Thymus (tissue), 11 donors: ENCODE results near the gene SEPTIN1. TPM values are rescaled to one million over a fixed set of nuclear protein-coding genes. Genes with fewer than 3 reads are reported as not detected.

ENCODE experiments used
- DNase-seq, 9 donors: peaks; one replicate each; pipeline ENCODE4 v3.0.0-alpha.2; 2013; ENCODE audit warnings: low spot score in 9 of 9, low read depth in 6 of 9, missing footprints in 1 of 9
- H3K27ac ChIP-seq, 2 donors: one replicate each; pipeline ENCODE4 v1.5.1; 2013; ENCODE audit warnings: control low read depth in 1 of 2, low read depth in 1 of 2, low read length in 1 of 2, mild to moderate bottlenecking in 1 of 2, moderate library complexity in 1 of 2
- H3K27me3 ChIP-seq, 2 donors: one replicate each; pipeline ENCODE4 v1.5.1; 2013; ENCODE audit warnings: low read length in 1 of 2; ENCODE audit not compliant: control insufficient read depth in 2 of 2, insufficient read depth in 1 of 2
- H3K36me3 ChIP-seq, 2 donors: one replicate each; pipeline ENCODE4 v1.5.1; 2013; ENCODE audit warnings: low read length in 1 of 2, mild to moderate bottlenecking in 1 of 2, moderate library complexity in 1 of 2; ENCODE audit not compliant: control insufficient read depth in 2 of 2, insufficient read depth in 2 of 2
- H3K4me1 ChIP-seq, 2 donors: one replicate each; pipeline ENCODE4 v1.5.1; 2013; ENCODE audit warnings: low read length in 2 of 2; ENCODE audit not compliant: control insufficient read depth in 2 of 2, insufficient read depth in 2 of 2
- H3K4me3 ChIP-seq, 2 donors: one replicate each; pipeline ENCODE4 v1.5.1; 2013; ENCODE audit warnings: low read length in 2 of 2, control low read depth in 1 of 2, mild to moderate bottlenecking in 1 of 2
- H3K9me3 ChIP-seq, 2 donors: one replicate each; pipeline ENCODE4 v1.5.1; 2013; ENCODE audit warnings: low read length in 1 of 2, mild to moderate bottlenecking in 1 of 2; ENCODE audit not compliant: control insufficient read depth in 2 of 2, insufficient read depth in 1 of 2
- WGBS: extraction: QIAGEN DNeasy Blood & Tissue Kit; methylation state at CpG from one replicate; pipeline ENCODE4 v1.1.7; 2013; 5-methylcytosine and 5-hydroxymethylcytosine counted together
- polyA plus RNA-seq: library from polyadenylated mRNA; stranded (reverse); fragments of 200-250 nt; gene quantifications from one replicate; pipeline ENCODE4 v1.2.3, GENCODE V29; 2013
- total RNA-seq: library from RNA; stranded (reverse); fragments of 120-200 nt; gene quantifications from one replicate; pipeline ENCODE4 v1.2.4, GENCODE V29; 2013
- donor health status: healthy.

The SEPTIN1 gene
- total and polyA plus RNA-seq, 2 donors: 173 to 337 TPM

GRCh38 chr16:30417529-30418349 is 35.4 kb upstream of the SEPTIN1 start:
- WGBS: under 1% methylated on average over 140 of the region's 140 CpGs
- Histone ChIP-seq H3K4me3 (peak overlapping the region; percentile 53 to 63), H3K4me1 (peaks cover 6 to 11% of the 10 kb centered on the region in 2 donors), H3K36me3 (peaks cover 16 to 23% of the 10 kb centered on the region in 2 donors), H3K27ac (peak overlapping the region; percentile 72 to 87), H3K9me3 (no peaks in the 10 kb centered on the region), H3K27me3 (no peaks in the 10 kb centered on the region)
- peak; percentile 81 to 96 (median 89) for DNase-seq

DNA sequence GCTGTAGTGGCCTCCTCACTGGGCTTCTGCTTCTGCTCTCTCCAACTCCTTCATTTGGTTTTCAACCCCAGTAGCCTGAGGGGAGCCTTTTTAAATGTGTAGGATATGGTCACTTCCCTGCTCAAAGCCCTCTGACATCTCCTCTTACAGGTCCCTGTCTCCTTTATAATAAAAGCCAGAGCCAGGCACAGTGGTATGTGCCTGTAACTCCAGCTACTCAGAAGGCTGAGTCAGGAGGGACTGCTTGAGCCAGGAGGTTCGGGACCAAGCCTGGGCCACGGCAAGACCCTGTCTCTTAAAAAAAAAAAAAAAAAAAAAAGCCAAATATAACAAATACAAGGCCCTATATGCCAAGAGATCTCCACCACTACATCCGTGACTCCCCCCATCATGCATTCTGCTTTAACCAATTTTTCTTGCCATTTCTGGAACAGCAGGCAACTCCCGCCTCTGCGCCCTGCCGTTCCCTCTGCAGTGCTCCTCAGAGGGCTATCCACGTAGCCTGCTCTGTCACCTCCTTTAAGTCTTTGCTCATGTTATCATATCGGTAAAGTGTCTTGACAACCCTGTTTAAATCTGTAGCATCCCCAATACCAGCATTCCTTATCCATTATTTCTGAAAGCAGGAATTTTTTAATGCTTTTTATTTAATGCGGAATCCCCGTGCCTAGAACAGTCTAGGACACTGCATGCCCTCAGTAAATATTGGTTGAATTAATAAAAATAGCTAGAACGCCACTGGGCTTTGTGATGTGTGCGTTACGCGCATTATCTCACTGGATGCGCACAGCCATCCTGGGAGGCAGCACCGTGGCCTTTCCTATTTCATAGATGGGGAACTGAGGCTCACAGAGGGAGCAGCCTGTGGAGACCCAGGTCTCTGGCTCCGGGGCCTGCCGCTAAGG is 34.5 kb upstream of the SEPTIN1 start:
- Histone ChIP-seq H3K4me3 (peak overlapping the region; percentile 53 to 63), H3K9me3 (no peaks in the 10 kb centered on the region), H3K36me3 (peaks cover 12 to 20% of the 10 kb centered on the region in 2 donors), H3K4me1 (peaks cover 6 to 11% of the 10 kb centered on the region in 2 donors), H3K27ac (peak overlapping the region in 1 of 2 donors; percentile 87), H3K27me3 (no peaks in the 10 kb centered on the region)
- no peak for DNase-seq
- 79% methylated on average over 18 of the region's 18 CpGs for WGBS

DNA sequence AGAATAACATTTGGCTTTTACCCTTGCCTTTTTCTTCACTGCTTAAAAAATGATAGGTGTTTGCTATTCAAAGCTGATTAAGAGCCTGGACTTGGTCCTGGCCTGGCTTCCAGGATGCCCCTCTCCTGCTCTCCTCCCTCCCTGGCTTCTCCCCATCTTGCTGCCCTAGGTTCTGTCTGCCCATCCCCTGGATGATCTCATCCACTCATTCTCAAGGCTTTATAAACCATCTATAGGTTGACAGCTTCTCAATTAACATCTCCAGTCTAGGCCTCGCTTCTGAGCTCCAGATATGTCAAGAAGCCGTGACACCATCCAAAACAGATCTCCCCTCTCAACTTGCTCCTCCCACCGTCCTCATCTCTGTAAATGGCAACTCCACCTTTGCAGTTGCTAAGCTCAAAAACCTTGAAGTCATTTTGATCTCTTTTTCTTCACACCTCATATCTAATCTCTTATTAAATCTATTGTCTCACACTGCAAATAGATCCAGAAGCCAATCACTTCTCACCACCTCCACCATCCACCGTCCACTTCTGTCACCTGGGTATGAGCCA is 33.8 kb upstream of the SEPTIN1 start:
- Histone ChIP-seq H3K36me3 (peaks cover 9 to 19% of the 10 kb centered on the region in 2 donors), H3K27ac (no peak overlapping the region), H3K9me3 (no peaks in the 10 kb centered on the region), H3K4me1 (peaks cover 6 to 11% of the 10 kb centered on the region in 2 donors), H3K27me3 (no peaks in the 10 kb centered on the region), H3K4me3 (no peak overlapping the region)
- no peak for DNase-seq
- WGBS: 97% methylated on average over 4 of the region's 4 CpGs

GRCh38 chr16:30414159-30414558 is 31.8 kb upstream of the SEPTIN1 start:
- H3K4me3 ChIP-seq: no peak overlapping the region
- WGBS: 97% methylated on average over 5 of the region's 5 CpGs
- DNase-seq: no peak
- no peaks in the 10 kb centered on the region for H3K9me3 ChIP-seq
- peaks cover 3 to 20% of the 10 kb centered on the region in 2 donors for H3K36me3 ChIP-seq
- H3K27me3 ChIP-seq: no peaks in the 10 kb centered on the region
- H3K4me1 ChIP-seq: peaks cover 9 to 18% of the 10 kb centered on the region in 2 donors
- no peak overlapping the region for H3K27ac ChIP-seq

DNA sequence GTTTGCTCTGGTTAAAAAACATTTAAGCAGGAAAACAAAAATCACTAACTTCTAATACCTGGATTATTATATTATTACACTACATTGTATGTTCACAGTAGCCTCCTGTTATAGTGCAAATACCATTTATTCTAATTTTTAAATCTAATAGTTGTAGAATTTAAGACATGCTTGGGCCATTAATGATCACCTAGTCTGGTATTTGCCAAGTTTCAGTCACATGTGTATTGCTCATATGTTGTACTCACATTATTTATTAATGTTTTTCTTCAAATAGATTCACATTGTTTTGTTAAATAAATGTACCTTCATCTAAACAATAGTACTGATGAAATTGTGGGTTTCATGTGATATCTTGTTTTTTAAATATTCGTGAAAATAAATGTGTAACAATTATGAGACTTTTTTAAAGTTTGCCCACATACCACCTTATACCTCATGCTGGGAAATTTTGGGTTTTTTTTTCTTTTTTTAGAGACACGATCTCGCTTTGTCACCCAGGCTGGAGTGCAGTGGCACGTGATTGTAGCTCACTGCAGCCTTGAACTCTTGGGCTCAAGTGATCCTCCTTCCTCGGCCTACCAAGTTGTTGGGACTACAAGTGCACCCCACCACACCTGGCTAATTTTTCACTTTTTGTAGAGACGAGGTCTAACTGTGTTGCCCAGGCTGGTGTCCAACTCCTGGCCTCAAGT is 30.9 kb upstream of the SEPTIN1 start:
- H3K27ac ChIP-seq: no peak overlapping the region
- no peak for DNase-seq
- WGBS: 98% methylated on average over 6 of the region's 6 CpGs

GRCh38 chr16:30409125-30410060 is 27.0 kb upstream of the SEPTIN1 start:
- H3K4me3 ChIP-seq: no peak overlapping the region
- peaks cover 3 to 20% of the 10 kb centered on the region in 2 donors for H3K36me3 ChIP-seq
- WGBS: 65% methylated on average over 15 of the region's 15 CpGs
- H3K4me1 ChIP-seq: peaks cover 9 to 25% of the 10 kb centered on the region in 2 donors
- DNase-seq: peak in 8 of 9 donors; percentile 65 to 93 (median 86)
- no peaks in the 10 kb centered on the region for H3K9me3 ChIP-seq
- no peaks in the 10 kb centered on the region for H3K27me3 ChIP-seq
- H3K27ac ChIP-seq: peak overlapping the region in 1 of 2 donors; percentile 10

More for the DNA sequence above, 30.9 kb upstream of the SEPTIN1 start:
- peaks cover 3 to 20% of the 10 kb centered on the region in 2 donors for H3K36me3 ChIP-seq
- H3K4me1 ChIP-seq: peaks cover 11 to 16% of the 10 kb centered on the region in 2 donors
- H3K9me3 ChIP-seq: no peaks in the 10 kb centered on the region
- H3K27me3 ChIP-seq: no peaks in the 10 kb centered on the region
- no peak overlapping the region for H3K4me3 ChIP-seq

DNA sequence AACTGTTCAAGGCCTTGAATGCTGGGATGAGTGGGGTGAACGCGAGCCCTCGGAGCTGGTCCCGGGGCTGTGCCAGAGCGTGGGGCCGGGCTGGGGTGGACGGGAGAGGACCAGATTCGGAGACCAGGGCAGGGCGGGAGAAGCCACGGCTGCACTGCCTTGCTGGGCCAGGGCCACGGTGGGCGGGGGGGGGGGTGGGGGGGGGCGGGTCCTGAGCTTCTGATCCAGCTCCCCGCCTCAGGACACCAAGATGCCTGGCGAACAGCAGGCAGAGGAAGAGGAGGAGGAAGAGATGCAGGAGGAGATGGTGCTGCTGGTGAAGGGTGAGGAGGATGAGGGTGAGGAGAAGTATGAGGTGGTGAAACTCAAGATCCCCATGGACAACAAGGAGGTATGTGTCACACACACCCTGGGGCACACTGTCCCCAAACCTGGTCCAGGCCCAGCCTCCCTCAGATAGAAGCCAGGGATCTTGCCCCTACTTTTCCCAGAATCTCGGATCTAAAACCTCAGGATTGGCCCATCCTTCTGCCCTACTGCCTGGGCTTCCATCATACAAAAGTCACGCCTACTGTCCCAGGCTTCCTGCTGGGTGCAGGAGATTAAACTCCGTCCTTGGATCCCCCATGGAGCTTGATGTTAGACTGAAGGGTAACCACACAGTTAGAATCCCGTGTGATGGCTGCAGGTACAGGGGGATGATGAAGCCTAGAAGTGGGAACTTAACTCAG is 25.6 kb upstream of the SEPTIN1 start:
- no peaks in the 10 kb centered on the region for H3K9me3 ChIP-seq
- peaks cover 3 to 16% of the 10 kb centered on the region in 2 donors for H3K36me3 ChIP-seq
- peak overlapping the region; percentile 61 to 76 for H3K4me3 ChIP-seq
- WGBS: 25% methylated on average over 18 of the region's 19 CpGs
- H3K27ac ChIP-seq: peak overlapping the region in 1 of 2 donors; percentile 74
- no peaks in the 10 kb centered on the region for H3K27me3 ChIP-seq
- peaks cover 9 to 25% of the 10 kb centered on the region in 2 donors for H3K4me1 ChIP-seq
- no peak for DNase-seq
